Thymus (tissue), 11 donors: Measurements from ENCODE around the gene PPEF2. TPM values are rescaled to one million over a fixed set of nuclear protein-coding genes. Genes with fewer than 3 reads are reported as not detected.
A peak's percentile ranks its signal among the peaks of the same experiment; 100 is the strongest.
"Not testable (repeated sequence)": the region's sequence is repeated elsewhere in the genome, so short reads cannot be mapped to it uniquely, and the experiment has no call there.

Source experiments
- DNase-seq, 9 donors: peaks; one replicate each; pipeline ENCODE4 v3.0.0-alpha.2; 2013; ENCODE audit warnings: low spot score in 9 of 9, low read depth in 6 of 9, missing footprints in 1 of 9
- H3K27ac ChIP-seq, 2 donors: one replicate each; pipeline ENCODE4 v1.5.1; 2013; ENCODE audit warnings: control low read depth in 1 of 2, low read depth in 1 of 2, low read length in 1 of 2, mild to moderate bottlenecking in 1 of 2, moderate library complexity in 1 of 2
- H3K27me3 ChIP-seq, 2 donors: one replicate each; pipeline ENCODE4 v1.5.1; 2013; ENCODE audit warnings: low read length in 1 of 2; ENCODE audit not compliant: control insufficient read depth in 2 of 2, insufficient read depth in 1 of 2
- H3K36me3 ChIP-seq, 2 donors: one replicate each; pipeline ENCODE4 v1.5.1; 2013; ENCODE audit warnings: low read length in 1 of 2, mild to moderate bottlenecking in 1 of 2, moderate library complexity in 1 of 2; ENCODE audit not compliant: control insufficient read depth in 2 of 2, insufficient read depth in 2 of 2
- H3K4me1 ChIP-seq, 2 donors: one replicate each; pipeline ENCODE4 v1.5.1; 2013; ENCODE audit warnings: low read length in 2 of 2; ENCODE audit not compliant: control insufficient read depth in 2 of 2, insufficient read depth in 2 of 2
- H3K4me3 ChIP-seq, 2 donors: one replicate each; pipeline ENCODE4 v1.5.1; 2013; ENCODE audit warnings: low read length in 2 of 2, control low read depth in 1 of 2, mild to moderate bottlenecking in 1 of 2
- H3K9me3 ChIP-seq, 2 donors: one replicate each; pipeline ENCODE4 v1.5.1; 2013; ENCODE audit warnings: low read length in 1 of 2, mild to moderate bottlenecking in 1 of 2; ENCODE audit not compliant: control insufficient read depth in 2 of 2, insufficient read depth in 1 of 2
- WGBS: extraction: QIAGEN DNeasy Blood & Tissue Kit; methylation state at CpG from one replicate; pipeline ENCODE4 v1.1.7; 2013; 5-methylcytosine and 5-hydroxymethylcytosine counted together
- polyA plus RNA-seq: library from polyadenylated mRNA; stranded (reverse); fragments of 200-250 nt; gene quantifications from one replicate; pipeline ENCODE4 v1.2.3, GENCODE V29; 2013
- total RNA-seq: library from RNA; stranded (reverse); fragments of 120-200 nt; gene quantifications from one replicate; pipeline ENCODE4 v1.2.4, GENCODE V29; 2013
- donor health status: healthy.

The PPEF2 gene
- total and polyA plus RNA-seq, 2 donors: under 0.01 to 0.07 TPM

DNA sequence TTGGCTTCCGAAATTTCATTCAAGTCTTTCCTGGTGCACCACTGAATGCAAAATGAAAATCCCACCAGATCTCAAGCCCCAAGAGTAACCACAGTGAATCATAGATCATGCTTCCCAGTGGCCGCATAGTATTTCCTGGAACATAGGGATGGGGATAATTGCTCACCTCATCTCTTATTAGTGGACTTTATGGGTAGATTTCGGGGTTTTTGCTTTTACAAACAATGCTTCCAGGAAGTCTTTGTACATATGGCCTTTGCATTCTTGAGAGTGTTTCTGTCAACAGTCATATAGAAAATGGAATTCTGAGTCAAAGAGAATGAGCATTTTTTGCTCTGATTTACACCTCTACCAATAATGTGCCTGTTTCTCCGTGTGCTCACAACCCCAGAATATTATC lies 53.4 kb downstream of the PPEF2 start:
- WGBS: 96% methylated on average over 4 of the region's 4 CpGs
- H3K4me3 ChIP-seq: no peak overlapping the region
- no peak overlapping the region for H3K27ac ChIP-seq
- no peak for DNase-seq
- H3K27me3 ChIP-seq: no peaks in the 10 kb centered on the region
- H3K9me3 ChIP-seq: no peaks in the 10 kb centered on the region
- no peaks in the 10 kb centered on the region for H3K36me3 ChIP-seq
- peaks cover 0 to 6% of the 10 kb centered on the region in 2 donors for H3K4me1 ChIP-seq

DNA sequence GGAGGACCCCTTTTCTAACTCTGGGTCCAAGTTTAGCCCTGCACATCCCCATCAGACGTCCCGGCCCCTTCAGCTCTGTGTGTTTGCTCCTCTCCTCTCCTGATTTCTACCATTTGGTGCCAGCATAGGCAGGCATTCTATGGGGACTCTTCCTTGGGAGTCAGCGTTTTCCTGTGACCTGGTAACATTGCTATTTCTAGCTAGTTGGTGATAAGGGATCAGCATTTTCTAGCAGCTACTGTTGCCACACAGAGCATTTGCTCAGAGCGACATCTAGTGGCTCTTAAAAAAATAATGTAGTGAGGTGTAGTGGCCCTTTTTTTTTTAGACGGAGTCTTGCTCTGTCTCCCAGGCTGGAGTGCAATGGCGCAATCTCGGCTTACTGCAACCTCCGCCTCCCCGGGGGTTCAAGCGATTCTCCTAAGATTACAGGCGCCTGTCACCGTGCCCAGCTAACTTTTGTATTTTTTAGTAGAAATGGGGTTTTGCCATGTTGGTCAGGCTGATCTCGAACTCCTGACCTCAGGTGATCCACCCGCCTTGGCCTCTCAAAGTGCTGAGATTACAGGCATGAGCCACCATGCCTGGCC lies 54.0 kb downstream of the PPEF2 start:
- not testable (repeated sequence) for H3K36me3 ChIP-seq, H3K27ac ChIP-seq, H3K27me3 ChIP-seq, H3K4me3 ChIP-seq, H3K4me1 ChIP-seq, H3K9me3 ChIP-seq
- 34% methylated on average over 14 of the region's 14 CpGs for WGBS
- DNase-seq: peak; percentile 36 to 84 (median 64)

DNA sequence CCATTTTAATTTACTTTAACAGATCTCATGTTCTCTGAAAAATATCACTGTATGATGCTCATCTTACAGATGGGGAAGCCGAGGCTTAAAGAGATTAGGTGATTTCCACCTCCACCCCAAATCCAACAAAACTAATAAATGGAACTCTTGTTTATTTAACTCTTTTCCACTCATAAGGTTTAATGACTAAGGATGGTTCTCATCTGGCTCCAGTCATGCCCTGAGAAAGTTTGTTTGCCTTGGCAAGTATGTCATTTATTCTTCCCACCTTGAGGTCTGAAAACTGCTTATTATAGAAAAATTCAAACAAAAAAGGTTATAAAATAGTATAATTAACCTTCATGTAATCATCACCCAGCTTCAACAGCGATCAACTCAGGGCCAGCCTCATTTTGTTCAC lies 56.3 kb downstream of the PPEF2 start:
- H3K36me3 ChIP-seq: no peaks in the 10 kb centered on the region
- DNase-seq: no peak
- no peak overlapping the region for H3K4me3 ChIP-seq
- H3K4me1 ChIP-seq: peaks cover 0 to 6% of the 10 kb centered on the region in 2 donors
- H3K9me3 ChIP-seq: no peaks in the 10 kb centered on the region
- H3K27me3 ChIP-seq: no peaks in the 10 kb centered on the region
- 96% methylated on average over 2 of the region's 2 CpGs for WGBS
- no peak overlapping the region for H3K27ac ChIP-seq

DNA sequence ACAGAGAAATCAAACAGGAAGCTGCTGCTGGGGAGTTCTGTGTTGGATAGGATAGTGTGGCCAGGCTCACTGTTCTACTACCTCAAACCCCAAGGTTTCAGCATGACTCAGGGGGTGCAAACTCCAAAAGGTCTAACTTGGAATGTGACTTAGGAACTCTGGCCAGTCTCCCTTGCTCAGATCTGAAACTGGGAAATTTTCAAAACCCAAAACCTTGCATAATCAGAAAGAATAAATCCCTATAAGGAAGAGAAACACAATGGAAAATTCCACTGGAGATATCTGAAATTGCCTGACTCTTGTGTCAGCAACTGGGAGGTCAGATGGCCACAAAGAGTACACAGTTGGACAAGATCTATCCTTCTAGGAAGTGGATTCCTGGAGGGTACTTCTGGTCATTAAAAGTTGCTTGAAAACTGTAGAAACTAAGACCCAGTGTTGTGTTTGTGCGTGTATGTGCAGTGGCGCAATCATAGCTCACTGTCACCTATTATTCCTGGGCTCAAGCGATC lies 58.0 kb downstream of the PPEF2 start:
- no peak overlapping the region for H3K27ac ChIP-seq
- H3K4me1 ChIP-seq: no peaks in the 10 kb centered on the region
- no peaks in the 10 kb centered on the region for H3K27me3 ChIP-seq
- H3K4me3 ChIP-seq: no peak overlapping the region
- no peaks in the 10 kb centered on the region for H3K9me3 ChIP-seq
- 98% methylated on average over 3 of the region's 3 CpGs for WGBS
- no peak for DNase-seq
- H3K36me3 ChIP-seq: no peaks in the 10 kb centered on the region

DNA sequence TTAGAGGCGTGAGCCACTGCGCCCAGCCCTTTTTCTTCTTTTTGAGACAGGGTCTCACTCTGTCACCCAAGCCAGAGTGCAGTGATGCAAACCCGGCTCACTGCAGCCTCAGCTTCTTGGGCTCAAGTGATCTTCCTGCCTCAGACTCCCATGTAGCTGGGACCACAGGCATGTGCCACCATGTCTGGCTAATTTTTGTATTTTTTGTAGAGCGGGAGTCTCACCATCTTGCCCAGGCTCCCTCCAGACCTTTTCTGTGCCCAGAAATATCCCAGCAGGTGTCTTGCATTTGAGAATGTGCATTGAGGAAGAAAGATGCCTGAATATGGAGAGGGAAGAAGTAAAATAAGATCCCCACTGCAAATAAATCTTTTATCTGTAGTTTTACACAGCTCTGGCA lies 58.7 kb downstream of the PPEF2 start:
- H3K9me3 ChIP-seq: no peaks in the 10 kb centered on the region
- WGBS: 98% methylated on average over 4 of the region's 4 CpGs
- H3K27me3 ChIP-seq: no peaks in the 10 kb centered on the region
- H3K36me3 ChIP-seq: no peaks in the 10 kb centered on the region
- no peaks in the 10 kb centered on the region for H3K4me1 ChIP-seq
- no peak overlapping the region for H3K4me3 ChIP-seq
- H3K27ac ChIP-seq: no peak overlapping the region
- DNase-seq: no peak

DNA sequence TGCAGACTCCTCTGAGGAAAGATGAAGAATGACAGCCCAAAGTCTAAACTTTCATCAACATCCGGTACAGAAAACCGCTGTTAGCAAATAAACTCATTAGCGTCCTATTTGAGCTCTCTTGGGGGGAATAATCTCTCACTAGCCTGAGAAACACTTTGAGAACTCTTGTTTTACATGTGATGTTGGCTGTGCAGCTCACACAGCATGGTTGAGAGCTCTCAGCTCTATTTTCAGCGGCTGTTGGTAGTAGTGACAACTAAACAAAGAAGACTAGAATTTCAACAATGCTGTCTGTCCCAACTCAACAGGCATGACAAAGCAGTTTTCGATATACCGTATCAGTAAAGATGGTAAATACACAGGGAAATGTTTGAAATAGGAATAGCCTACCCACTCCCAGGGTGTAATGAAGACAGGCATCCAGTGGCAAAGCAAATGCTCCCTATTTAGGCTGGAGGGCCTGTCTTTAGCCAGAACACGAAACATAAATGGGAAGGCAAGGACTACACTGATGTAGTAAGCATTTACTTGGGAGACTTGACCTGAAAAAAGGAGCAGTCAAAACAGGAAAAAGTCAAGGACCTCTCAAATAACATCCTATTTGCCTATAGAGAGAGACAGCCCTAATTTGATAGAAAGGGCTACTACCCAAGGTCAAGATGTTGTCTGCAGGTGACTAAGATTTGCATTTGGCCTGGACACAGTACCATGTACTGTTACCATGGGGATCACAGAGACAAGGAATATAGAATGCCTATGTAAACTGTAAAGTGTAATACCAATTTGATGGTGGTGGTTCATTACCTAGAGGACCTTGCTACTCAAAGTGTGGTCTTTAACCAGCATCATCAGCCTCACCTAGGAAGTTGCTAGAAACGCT lies 60.4 kb downstream of the PPEF2 start:
- no peak for DNase-seq
- H3K36me3 ChIP-seq: no peaks in the 10 kb centered on the region
- no peaks in the 10 kb centered on the region for H3K27me3 ChIP-seq
- no peak overlapping the region for H3K4me3 ChIP-seq
- no peak overlapping the region for H3K27ac ChIP-seq
- WGBS: 91% methylated on average over 8 of the region's 8 CpGs
- no peaks in the 10 kb centered on the region for H3K4me1 ChIP-seq
- H3K9me3 ChIP-seq: no peaks in the 10 kb centered on the region

DNA sequence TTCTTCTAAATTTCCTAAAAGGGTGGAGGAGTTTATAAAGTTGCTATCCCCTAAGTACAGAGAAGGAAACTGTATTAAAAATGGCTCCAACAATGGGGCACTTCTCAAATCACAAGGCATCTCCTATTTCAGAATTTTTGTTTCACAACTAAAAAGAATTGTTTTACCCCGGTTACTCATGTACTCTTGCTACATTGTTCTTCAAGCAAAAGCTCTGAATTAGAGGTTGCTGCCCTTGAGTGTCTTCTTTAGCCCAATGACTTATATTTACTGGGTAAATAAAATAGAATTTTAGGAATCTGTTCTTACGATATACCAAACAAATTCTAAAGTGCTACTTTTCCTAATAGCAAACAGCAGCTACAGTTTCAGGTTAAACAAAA lies 67.5 kb downstream of the PPEF2 start:
- Histone ChIP-seq H3K4me1 (no peaks in the 10 kb centered on the region), H3K27me3 (no peaks in the 10 kb centered on the region), H3K27ac (no peak overlapping the region), H3K4me3 (no peak overlapping the region), H3K9me3 (no peaks in the 10 kb centered on the region), H3K36me3 (no peaks in the 10 kb centered on the region)
- DNase-seq: no peak
- 95% methylated on average over 2 of the region's 2 CpGs for WGBS

DNA sequence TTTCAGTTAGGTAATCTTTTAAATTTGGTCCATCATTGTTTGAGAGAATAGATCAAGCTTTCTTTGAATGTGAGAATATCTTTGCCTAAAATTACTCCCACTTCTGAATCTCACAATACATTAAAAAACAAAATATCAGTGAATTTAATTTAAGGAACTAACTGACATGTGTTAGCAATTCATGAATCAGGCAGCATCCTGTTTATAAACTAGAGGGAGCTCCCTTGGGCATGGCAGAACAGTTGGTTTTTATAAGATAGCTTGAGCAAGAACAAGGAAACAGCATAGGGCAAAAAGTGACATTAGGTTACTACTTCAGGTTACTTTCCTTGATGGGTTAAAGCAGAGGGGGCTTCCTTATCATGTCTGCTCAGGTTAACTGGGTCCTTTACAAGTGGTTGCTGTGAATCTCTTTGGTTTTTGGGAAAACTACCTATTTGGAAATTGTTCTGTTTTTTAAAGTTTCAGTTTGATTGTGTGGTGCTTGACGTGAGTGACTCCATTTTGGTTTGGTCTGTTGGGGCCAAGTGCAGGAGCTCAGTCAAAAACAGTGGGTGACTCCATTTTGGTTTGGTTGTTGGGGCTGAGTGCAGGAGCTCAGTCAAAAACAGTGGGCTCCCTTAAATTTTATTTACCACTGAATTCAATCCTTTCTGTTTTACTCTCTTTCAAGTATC lies 68.0 kb downstream of the PPEF2 start:
- H3K4me3 ChIP-seq: no peak overlapping the region
- WGBS: 98% methylated on average over 1 of the region's 1 CpG
- H3K9me3 ChIP-seq: no peaks in the 10 kb centered on the region
- H3K27ac ChIP-seq: no peak overlapping the region
- DNase-seq: no peak
- no peaks in the 10 kb centered on the region for H3K4me1 ChIP-seq
- H3K36me3 ChIP-seq: no peaks in the 10 kb centered on the region
- no peaks in the 10 kb centered on the region for H3K27me3 ChIP-seq

DNA sequence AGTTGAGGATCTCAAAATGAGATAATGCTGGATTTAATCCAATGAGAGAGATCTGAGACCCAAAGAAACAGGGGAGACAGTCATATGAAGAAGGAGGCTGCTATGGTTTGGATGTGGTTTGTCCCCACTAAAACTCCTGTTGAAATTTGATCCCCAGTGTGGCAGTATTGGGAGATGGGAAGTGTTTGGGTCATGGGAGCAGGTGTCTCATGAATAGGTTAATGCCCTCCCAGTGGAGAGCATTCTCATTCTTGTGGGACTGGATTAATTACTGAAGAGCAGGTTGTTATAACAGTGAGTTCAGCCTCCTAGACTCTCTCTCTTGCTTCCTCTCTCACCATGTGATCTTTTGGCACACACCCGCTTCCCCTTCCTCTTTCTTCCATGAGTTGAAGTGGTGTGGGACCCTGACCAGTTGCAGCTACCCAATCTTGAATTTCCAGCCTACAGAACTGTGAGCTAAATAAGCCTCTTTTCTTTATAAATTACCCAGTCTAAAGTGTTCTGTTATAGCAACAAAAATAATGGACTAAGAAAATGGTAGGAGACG lies 70.3 kb downstream of the PPEF2 start:
- Histone ChIP-seq H3K4me1 (no peaks in the 10 kb centered on the region), H3K27me3 (no peaks in the 10 kb centered on the region), H3K4me3 (no peak overlapping the region), H3K36me3 (no peaks in the 10 kb centered on the region), H3K9me3 (no peaks in the 10 kb centered on the region), H3K27ac (no peak overlapping the region)
- DNase-seq: no peak
- 89% methylated on average over 2 of the region's 2 CpGs for WGBS
